Amniotic epithelial cell (primary cell): Measurements from ENCODE around the gene KCNJ15.

Experiments used
- DNase-seq: peaks from one replicate; pipeline ENCODE4 v3.0.0-alpha.2; 2010; ENCODE audit warnings: low read depth

KCNJ15 gene

GRCh38 chr21:38299671-38300070, 42.9 kb downstream of the KCNJ15 start:
- DNase-seq = no peak

- DNase-seq = no peak
Measured at GRCh38 chr21:38300141-38300578, 43.4 kb downstream of the KCNJ15 start.

DNA sequence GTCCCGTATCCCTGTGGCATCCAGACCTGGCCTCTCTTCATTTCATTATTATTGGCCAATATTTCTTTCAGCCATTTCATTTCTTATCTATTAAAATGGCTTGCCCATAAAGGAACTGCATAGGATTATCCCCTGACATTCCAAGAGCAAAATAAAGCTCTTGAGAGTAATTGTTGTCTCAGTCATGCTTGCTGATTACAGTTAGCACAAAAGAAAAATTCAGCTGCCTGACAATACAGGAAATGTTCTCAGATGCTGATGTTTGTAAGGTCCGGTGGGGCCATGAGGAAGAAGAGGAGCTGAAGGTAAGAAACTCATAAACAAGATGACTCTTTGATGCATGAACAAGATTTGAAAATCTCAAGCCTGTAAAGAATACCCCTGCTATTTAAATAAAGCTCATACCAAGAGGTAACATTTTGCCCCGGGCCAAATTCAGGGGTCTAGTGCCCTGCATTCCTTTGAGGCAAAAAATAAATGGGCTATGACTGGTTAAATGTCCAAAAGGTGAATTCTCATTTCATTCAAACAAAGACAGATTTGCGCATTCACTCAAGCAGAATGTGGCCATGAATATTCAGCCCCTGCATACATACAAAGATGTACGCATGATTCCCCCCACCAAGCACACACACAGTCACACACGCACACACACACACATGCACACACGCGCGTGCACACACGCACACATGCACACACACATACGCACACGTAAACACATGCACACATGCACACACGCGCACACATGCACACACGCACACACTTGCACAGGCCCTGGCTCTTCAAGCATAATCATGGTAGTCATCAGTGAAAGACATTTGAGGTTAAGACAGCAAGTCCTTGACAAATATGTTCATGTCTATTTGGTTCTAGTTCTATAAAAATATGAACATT, 44.8 kb downstream of the KCNJ15 start:
- peak; percentile 69 for DNase-seq

GRCh38 chr21:38303300-38303699, 46.5 kb downstream of the KCNJ15 start:
- peak; percentile 100 for DNase-seq

- peak; percentile 100 for DNase-seq
Measured at GRCh38 chr21:38306433-38307141, 49.8 kb downstream of the KCNJ15 start.

GRCh38 chr21:38307771-38308531, 51.2 kb downstream of the KCNJ15 start:
- peak; percentile 74 for DNase-seq

DNA sequence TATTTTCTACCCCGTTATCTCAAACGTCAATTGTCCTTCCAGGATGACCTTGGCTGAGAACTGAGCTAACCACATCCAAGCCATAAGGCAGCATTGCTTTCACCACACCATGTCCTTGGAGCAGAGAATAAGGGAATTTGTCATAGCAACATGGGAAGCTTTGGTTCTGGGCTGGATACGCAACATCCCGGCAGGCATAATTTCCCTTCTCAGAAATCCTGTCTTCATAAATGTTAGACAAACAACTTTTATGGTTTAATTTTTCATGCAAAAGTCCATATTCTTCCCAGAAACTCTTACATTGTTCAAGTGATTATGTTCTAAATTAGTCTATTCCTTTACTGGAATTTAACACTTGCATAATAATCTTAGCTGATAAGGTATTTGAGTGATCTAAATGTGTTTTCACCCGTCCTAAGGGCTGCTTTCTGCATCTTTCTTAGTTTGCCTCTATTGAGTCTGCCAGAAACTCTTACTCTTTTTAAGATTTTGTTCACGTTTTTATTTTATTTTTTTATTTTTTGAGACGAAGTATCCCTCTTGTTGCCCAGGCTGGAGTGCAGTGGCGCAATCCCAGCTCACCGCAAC, 51.8 kb downstream of the KCNJ15 start:
- DNase-seq = peak; percentile 95

DNA sequence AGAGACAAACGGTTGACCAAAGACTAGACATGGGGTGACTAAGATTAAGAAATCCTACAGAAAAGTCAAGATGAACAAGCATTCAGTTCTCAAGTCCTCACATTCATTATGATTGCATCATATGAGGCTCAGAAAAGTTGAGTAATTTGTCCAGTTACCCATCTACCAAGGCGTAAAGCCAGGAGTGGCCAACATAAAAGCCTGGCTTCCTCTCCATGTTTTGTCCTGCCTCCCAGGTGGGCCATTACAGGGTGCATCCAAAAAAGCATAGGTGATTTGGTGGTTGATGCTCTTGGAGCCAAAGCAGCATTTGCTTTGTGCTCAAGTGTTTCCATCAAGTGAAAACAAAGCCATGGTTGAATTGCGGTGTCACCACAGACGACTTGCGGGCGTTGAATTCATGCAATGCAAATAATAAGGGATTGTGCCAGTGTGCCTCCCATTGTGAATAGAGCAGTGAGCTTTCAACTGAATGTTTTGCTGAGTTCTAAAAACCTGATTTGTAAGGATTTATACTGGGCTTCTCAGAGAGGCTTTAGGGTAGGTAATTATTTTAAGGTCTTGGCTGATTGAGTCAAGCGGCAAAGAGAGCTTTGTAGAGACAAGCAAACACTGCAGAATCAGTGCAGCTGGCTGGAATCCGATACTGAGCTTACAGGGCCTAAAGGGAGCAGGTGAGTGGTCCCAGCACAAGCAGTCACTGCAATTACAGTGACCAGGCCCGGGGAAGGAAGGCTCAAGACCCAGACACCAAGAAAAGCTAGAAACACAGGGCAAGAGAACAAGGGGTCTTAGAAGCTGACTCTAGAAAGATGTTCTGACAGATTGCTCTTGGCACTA, 54.1 kb downstream of the KCNJ15 start:
- DNase-seq = peak; percentile 98

DNA sequence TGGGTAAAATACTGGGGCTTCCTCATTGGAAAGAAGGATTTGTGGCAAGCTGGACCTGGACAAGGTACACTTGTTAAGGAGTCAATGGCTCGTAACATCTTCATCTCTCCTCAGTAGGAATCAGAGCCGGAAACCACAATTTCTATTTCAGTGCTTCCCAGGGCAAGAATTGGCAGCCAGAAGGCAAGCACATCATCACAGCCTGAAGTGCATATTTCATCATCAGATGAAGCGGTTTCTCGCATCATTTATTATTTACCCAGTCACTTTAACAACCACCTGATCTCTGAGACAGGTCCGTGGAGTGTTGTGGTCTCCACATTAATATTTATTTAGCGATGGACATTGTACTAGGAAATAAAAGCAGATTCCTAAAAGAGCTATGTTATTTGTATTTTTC, 55.0 kb downstream of the KCNJ15 start:
- DNase-seq = no peak

GRCh38 chr21:38312822-38313221, 56.0 kb downstream of the KCNJ15 start:
- DNase-seq = no peak

- no peak for DNase-seq
Measured at GRCh38 chr21:38314558-38314957, 57.8 kb downstream of the KCNJ15 start.

- DNase-seq = no peak
Measured at GRCh38 chr21:38315122-38315521, 58.3 kb downstream of the KCNJ15 start.

GRCh38 chr21:38319781-38320180, 63.0 kb downstream of the KCNJ15 start:
- peak; percentile 55 for DNase-seq

DNA sequence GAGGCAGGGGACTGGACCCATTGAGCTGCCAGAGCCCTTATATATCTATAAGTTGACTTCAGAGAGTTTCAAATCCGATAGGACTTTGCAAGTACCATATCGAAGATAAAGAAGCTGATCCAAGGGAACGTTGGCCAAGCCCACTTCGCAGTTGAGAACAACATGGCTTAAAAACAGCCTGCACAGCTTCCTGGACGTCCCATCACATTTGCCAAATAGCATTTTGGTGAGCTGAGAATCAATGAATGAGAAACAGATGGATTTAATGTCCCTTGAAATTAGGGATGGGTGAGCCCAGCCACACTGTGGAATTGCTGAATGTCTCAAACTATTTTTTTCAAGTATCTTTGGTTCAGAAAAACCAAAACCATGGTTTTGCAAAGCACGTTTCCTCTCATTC, 64.8 kb downstream of the KCNJ15 start:
- no peak for DNase-seq

GRCh38 chr21:38322311-38322950, 65.6 kb downstream of the KCNJ15 start:
- DNase-seq = no peak

DNA sequence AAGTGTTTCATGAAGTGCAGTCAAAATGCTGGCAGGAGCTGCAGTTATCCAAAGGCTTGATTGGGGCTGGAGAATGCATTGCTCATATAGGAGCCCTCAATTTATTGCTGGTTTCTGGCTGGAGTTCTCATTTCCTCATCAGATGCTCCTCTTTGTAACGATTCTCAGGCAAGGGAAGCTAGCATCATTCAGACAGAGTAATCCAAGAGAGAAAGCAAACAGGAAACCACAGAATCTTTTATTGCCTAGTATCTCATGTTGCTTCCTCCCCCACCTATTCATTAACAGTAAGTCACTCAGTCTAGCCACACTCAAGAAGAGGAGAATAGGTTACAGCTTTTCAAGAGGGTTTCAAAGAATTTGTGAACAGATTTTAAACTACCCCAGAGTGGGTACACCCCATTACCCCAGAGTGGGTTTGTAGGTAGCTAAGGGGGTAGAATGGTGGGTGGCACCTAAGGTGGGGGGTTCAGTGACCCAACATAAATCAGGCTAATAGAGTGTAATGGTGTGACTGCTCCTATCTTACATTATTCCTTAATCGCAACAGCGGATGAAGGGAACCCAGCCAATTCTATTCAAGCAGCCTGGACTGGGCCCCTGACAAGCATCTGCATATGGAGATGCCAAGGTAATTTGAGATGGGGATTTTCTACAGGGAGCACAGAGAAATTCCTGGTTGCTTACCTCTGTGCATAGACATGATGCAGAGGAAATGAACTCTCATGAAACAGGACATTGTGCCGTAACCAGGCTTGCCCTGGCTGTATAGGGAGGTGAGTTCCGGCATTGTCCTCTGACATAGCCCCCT, 67.1 kb downstream of the KCNJ15 start:
- peak; percentile 99 for DNase-seq

DNA sequence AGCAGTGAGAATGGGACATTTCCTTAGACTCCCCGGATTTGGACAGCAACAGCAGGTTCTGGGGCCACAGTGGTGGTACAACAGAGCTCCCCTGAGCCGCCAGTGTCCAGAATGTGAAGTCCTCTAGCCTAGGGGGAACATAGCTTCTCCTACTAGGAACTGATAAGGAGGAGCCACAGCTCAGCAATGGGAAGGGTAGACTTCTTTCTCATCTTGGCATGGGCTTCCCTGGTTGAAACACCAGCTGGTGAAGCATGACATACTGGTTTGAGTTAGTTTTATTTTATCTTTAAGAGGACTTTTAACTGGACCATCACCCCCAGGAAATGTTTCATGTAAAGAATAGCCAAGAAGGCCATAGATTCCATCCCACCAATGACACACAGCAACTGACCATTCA, 68.4 kb downstream of the KCNJ15 start:
- DNase-seq = no peak

DNA sequence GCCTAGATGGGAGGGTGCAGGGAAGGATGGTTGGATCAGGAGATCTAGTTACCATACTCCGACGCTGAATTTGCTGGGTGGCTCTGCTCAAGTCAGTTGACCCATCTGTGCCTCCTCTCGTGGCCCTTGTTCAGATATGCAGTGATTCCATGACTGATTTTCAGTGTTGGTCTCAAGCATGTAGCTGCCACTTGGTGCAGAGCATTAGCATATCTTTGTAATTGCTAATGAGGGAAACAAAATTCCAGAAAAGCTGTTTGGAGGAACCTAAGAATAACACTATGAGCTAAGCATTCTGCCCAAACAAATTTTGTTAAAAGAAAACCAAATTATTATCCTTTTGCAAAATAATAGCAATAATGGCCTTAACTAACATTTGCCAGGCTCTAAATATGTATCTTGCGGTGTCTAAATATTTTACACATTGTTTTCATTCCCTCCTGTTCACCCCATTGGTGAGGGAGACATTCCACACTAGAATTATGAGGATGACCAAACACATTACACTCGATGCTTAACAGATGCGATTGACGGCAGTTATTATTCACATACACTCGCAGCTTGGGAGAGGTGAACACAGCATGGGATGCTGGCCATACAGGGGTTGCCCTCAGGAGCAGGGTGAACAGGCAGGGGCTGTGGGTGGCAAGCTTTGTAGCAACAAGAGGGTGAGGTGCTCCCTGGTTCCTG, 69.1 kb downstream of the KCNJ15 start:
- peak; percentile 73 for DNase-seq

GRCh38 chr21:38326429-38326828, 69.6 kb downstream of the KCNJ15 start:
- DNase-seq = no peak
